NOMO-1 treated with DMSO at 0.1 percent for 48 hours (cell line): ENCODE data around the gene ZSCAN25.
"Not testable (repeated sequence)": the region's sequence is repeated elsewhere in the genome, so short reads cannot be mapped to it uniquely, and the experiment has no call there.

ENCODE experiments used
- DNase-seq: peaks from one replicate; lab custom pipeline; 2025; ENCODE audit not compliant: unreplicated experiment; lab: John Stamatoyannopoulos, UW

Gene ZSCAN25

GRCh38 chr7:99616359-99617191 lies at the start of gene ZSCAN25:
Gene ZSCAN25, plus strand, starts transcription at chr7:99616946. Its CDS starts 2,661 bp downstream, at chr7:99619607.
- DNase-seq: peak; percentile 92

GRCh38 chr7:99568770-99569169 lies 48.0 kb upstream of the ZSCAN25 start:
- not testable (repeated sequence) for DNase-seq

GRCh38 chr7:99571768-99572167 lies 45.0 kb upstream of the ZSCAN25 start:
- DNase-seq: no peak

GRCh38 chr7:99573257-99573656 lies 43.5 kb upstream of the ZSCAN25 start:
- DNase-seq: no peak

- DNase-seq: no peak
Measured at GRCh38 chr7:99576251-99576650, 40.5 kb upstream of the ZSCAN25 start.

- DNase-seq: no peak
Measured at GRCh38 chr7:99579281-99579955, 37.3 kb upstream of the ZSCAN25 start.

GRCh38 chr7:99579956-99580777 lies 36.6 kb upstream of the ZSCAN25 start:
- no peak for DNase-seq

- not testable (repeated sequence) for DNase-seq
Measured at GRCh38 chr7:99580778-99581332, 35.9 kb upstream of the ZSCAN25 start.

- no peak for DNase-seq
Measured at GRCh38 chr7:99588868-99589267, 27.9 kb upstream of the ZSCAN25 start.

GRCh38 chr7:99594948-99595745 lies 21.6 kb upstream of the ZSCAN25 start:
- peak; percentile 42 for DNase-seq

- DNase-seq: no peak
Measured at GRCh38 chr7:99596408-99596955, 20.3 kb upstream of the ZSCAN25 start.

GRCh38 chr7:99597762-99598501 lies 18.8 kb upstream of the ZSCAN25 start, which contains the start of gene TMEM225B:
Gene TMEM225B, plus strand, starts transcription at chr7:99598267. Its CDS starts 6,122 bp downstream, at chr7:99604389.
- no peak for DNase-seq

- no peak for DNase-seq
Measured at GRCh38 chr7:99599836-99600235, 16.9 kb upstream of the ZSCAN25 start.

- no peak for DNase-seq
Measured at GRCh38 chr7:99601656-99602310, 15.0 kb upstream of the ZSCAN25 start.

- no peak for DNase-seq
Measured at GRCh38 chr7:99605527-99605926, 11.2 kb upstream of the ZSCAN25 start.

GRCh38 chr7:99606531-99606930 lies 10.2 kb upstream of the ZSCAN25 start:
- no peak for DNase-seq

GRCh38 chr7:99607548-99607947 lies 9.2 kb upstream of the ZSCAN25 start:
- no peak for DNase-seq

GRCh38 chr7:99614495-99614894 lies 2.3 kb upstream of the ZSCAN25 start:
- no peak for DNase-seq

- no peak for DNase-seq
Measured at GRCh38 chr7:99615989-99616358, 772 bp upstream of the ZSCAN25 start.
